ENCODE data around the gene RESP18. TPM values are rescaled to one million over a fixed set of nuclear protein-coding genes. Genes with fewer than 3 reads are reported as not detected.
A peak's percentile ranks its signal among the peaks of the same experiment; 100 is the strongest.

RESP18 gene
- total and polyA plus RNA-seq, 4 donors: not detected

- H3K27me3 ChIP-seq (ENCODE audit: control insufficient read depth in 3 of 3, insufficient read depth in 3 of 3, low read length in 2 of 3): peaks cover 0 to 59% (median 20%) of the 10 kb centered on the region in 3 donors
- H3K27ac ChIP-seq (ENCODE audit: low read depth in 1 of 2, low read length in 1 of 2): no peak overlapping the region
- ATAC-seq (ENCODE audit: insufficient read depth, low FRiP score) (peak; percentile 63), DNase-seq (no peak)
- H3K4me3 ChIP-seq: no peak overlapping the region
- H3K9ac ChIP-seq (ENCODE audit: insufficient read depth in 1 of 2, low read length in 2 of 2): no peak overlapping the region
- peaks cover 0 to 4% (median 0%) of the 10 kb centered on the region in 4 donors for H3K9me3 ChIP-seq (ENCODE audit: control insufficient read depth in 4 of 4, insufficient read depth in 3 of 4, low read length in 3 of 4)
- H3K4me1 ChIP-seq (ENCODE audit: control insufficient read depth in 5 of 5, insufficient read depth in 5 of 5, low read length in 5 of 5): peaks cover 0 to 9% (median 0%) of the 10 kb centered on the region in 5 donors
- no peak for TF ChIP-seq CTCF (IDR thresholded peaks at IDR 0.05; ENCODE audit: control extremely low read depth, extremely low read depth)
- H3K36me3 ChIP-seq (ENCODE audit: control insufficient read depth in 4 of 4, insufficient read depth in 4 of 4, low read length in 4 of 4): peaks cover 0 to 2% (median 0%) of the 10 kb centered on the region in 4 donors
- WGBS, 2 donors: 41 to 43% methylated on average over 1 of the region's 1 CpG
These were observed 24.3 kb upstream of the RESP18 start for GRCh38 chr2:219356834-219357233.

GRCh38 chr2:219354582-219354981 is 22.0 kb upstream of the RESP18 start:
- TF ChIP-seq CTCF (IDR thresholded peaks at IDR 0.05; ENCODE audit: control extremely low read depth, extremely low read depth): no peak
- H3K9ac ChIP-seq (ENCODE audit: insufficient read depth in 1 of 2, low read length in 2 of 2): no peak overlapping the region
- H3K9me3 ChIP-seq (ENCODE audit: control insufficient read depth in 4 of 4, insufficient read depth in 3 of 4, low read length in 3 of 4): peaks cover 0 to 4% (median 0%) of the 10 kb centered on the region in 4 donors
- H3K27ac ChIP-seq (ENCODE audit: low read depth in 1 of 2, low read length in 1 of 2): no peak overlapping the region
- WGBS, 2 donors: 62 to 69% methylated on average over 4 of the region's 4 CpGs
- DNase-seq (no peak), ATAC-seq (ENCODE audit: insufficient read depth, low FRiP score) (no peak)
- H3K4me3 ChIP-seq: no peak overlapping the region
- H3K36me3 ChIP-seq (ENCODE audit: control insufficient read depth in 4 of 4, insufficient read depth in 4 of 4, low read length in 4 of 4): no peaks in the 10 kb centered on the region
- H3K4me1 ChIP-seq (ENCODE audit: control insufficient read depth in 5 of 5, insufficient read depth in 5 of 5, low read length in 5 of 5): peaks cover 0 to 9% (median 0%) of the 10 kb centered on the region in 5 donors
- peaks cover 0 to 64% (median 20%) of the 10 kb centered on the region in 3 donors for H3K27me3 ChIP-seq (ENCODE audit: control insufficient read depth in 3 of 3, insufficient read depth in 3 of 3, low read length in 2 of 3)

- 82% methylated on average over 5 of the region's 5 CpGs for WGBS, 2 donors
- TF ChIP-seq CTCF (IDR thresholded peaks at IDR 0.05; ENCODE audit: control extremely low read depth, extremely low read depth): no peak
- H3K4me1 ChIP-seq (ENCODE audit: control insufficient read depth in 5 of 5, insufficient read depth in 5 of 5, low read length in 5 of 5): peaks cover 0 to 2% (median 0%) of the 10 kb centered on the region in 5 donors
- H3K36me3 ChIP-seq (ENCODE audit: control insufficient read depth in 4 of 4, insufficient read depth in 4 of 4, low read length in 4 of 4): no peaks in the 10 kb centered on the region
- peaks cover 0 to 57% (median 12%) of the 10 kb centered on the region in 3 donors for H3K27me3 ChIP-seq (ENCODE audit: control insufficient read depth in 3 of 3, insufficient read depth in 3 of 3, low read length in 2 of 3)
- no peak overlapping the region for H3K27ac ChIP-seq (ENCODE audit: low read depth in 1 of 2, low read length in 1 of 2)
- ATAC-seq (ENCODE audit: insufficient read depth, low FRiP score) (no peak), DNase-seq (no peak)
- H3K4me3 ChIP-seq: no peak overlapping the region
- H3K9ac ChIP-seq (ENCODE audit: insufficient read depth in 1 of 2, low read length in 2 of 2): no peak overlapping the region
- H3K9me3 ChIP-seq (ENCODE audit: control insufficient read depth in 4 of 4, insufficient read depth in 3 of 4, low read length in 3 of 4): peaks cover 0 to 5% (median 0%) of the 10 kb centered on the region in 4 donors
These were observed 20.6 kb upstream of the RESP18 start for GRCh38 chr2:219353129-219353528.
